MG63 (cell line): ENCODE measurements around the gene FRMD4B. TPM values are rescaled to one million over a fixed set of nuclear protein-coding genes. Genes with fewer than 3 reads are reported as not detected.

Source experiments
- DNase-seq: peaks from one replicate; pipeline ENCODE4 v3.0.0-alpha.2; 2020
- H3K27me3 ChIP-seq: fragments of 250-450 bp; sonication (Bioruptor Pico); 2 replicates; pipeline ENCODE4 v1.5.1; 2020; ENCODE audit warnings: mild to moderate bottlenecking, moderate library complexity
- H3K36me3 ChIP-seq: fragments of 250-450 bp; sonication (Bioruptor Pico); 2 replicates; pipeline ENCODE4 v1.5.1; 2020; ENCODE audit warnings: mild to moderate bottlenecking, moderate library complexity
- H3K4me3 ChIP-seq: fragments of 250-450 bp; sonication (Bioruptor Pico); 2 replicates; pipeline ENCODE4 v1.5.1; 2020; ENCODE audit warnings: mild to moderate bottlenecking, moderate library complexity
- H3K9me3 ChIP-seq: fragments of 250-450 bp; sonication (Bioruptor Pico); 2 replicates; pipeline ENCODE4 v1.5.1; 2020; ENCODE audit warnings: mild to moderate bottlenecking, moderate library complexity
- total RNA-seq: library from RNA; depleted of rRNA; stranded (reverse); fragments of >200 nt; shearing (Covaris generic); gene quantifications from 2 replicates; pipeline ENCODE4 v1.2.3, GENCODE V29; 2014; ENCODE audit warnings: low replicate concordance

The FRMD4B gene
- total RNA-seq, 1 experiment from 2014 or later, result 5.1 TPM

DNA sequence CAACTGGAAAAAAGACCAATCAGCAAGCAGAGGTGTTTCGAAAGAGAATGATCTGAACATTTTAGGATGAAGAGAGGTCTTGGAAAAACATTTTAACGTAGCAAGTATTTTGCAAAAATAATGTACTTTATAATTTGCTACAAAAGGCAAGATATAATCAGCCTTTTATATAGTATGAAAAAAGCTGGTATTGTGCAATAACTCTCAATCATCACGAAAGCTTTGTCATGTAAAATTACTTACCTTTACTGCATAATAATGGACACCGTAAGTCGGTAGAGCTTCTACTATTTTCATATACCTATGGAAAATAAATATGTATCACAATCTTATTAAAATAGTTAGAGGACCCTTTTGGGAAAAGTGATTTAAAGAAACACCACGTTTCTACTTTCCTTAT is 167.8 kb downstream of the FRMD4B start:
- Histone ChIP-seq H3K27me3 (no peaks in the 10 kb centered on the region), H3K36me3 (no peaks in the 10 kb centered on the region), H3K9me3 (no peaks in the 10 kb centered on the region), H3K4me3 (no peak overlapping the region)
- no peak for DNase-seq

DNA sequence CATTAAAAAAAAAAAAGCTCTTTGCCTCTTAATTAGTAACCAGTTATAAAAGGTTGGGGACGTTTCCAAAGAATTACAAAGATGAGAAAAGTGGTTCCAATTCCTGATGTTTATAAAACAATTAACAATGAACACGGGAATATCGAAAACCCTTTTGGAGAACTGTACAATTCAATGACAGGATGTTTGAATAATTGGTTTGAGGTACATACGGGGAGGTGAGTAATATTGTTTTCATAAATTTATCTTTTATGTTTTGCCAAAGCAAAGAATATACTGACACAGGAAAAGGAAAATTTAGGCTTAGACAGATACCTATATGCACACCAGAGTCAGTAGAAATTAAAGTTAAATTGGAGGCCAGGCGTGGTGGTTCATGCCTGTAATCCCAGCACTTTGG is 168.9 kb downstream of the FRMD4B start:
- DNase-seq, result no peak
- Histone ChIP-seq H3K4me3 (no peak overlapping the region), H3K36me3 (no peaks in the 10 kb centered on the region), H3K9me3 (no peaks in the 10 kb centered on the region), H3K27me3 (no peaks in the 10 kb centered on the region)

DNA sequence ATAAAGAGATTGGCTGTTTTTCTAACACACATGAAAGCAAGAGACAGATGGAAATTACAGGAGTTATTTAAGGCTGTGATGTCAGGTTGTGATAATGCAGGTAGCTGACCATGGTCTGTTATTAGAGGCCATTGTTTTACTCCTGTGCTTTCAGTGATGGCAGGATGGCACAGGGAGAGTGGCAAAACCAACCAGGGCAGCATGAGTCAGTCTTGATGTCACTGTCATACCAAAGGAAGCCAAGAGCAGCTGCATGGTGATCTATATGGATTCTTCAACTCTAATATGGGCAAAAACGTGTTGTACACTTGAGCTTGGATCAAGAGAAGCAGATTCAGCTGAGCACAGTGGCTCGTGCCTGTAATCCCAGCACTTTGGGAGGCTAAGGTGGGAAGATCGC is 171.6 kb downstream of the FRMD4B start:
- Histone ChIP-seq H3K9me3 (no peaks in the 10 kb centered on the region), H3K27me3 (no peaks in the 10 kb centered on the region), H3K36me3 (no peaks in the 10 kb centered on the region), H3K4me3 (no peak overlapping the region)
- DNase-seq, result no peak

DNA sequence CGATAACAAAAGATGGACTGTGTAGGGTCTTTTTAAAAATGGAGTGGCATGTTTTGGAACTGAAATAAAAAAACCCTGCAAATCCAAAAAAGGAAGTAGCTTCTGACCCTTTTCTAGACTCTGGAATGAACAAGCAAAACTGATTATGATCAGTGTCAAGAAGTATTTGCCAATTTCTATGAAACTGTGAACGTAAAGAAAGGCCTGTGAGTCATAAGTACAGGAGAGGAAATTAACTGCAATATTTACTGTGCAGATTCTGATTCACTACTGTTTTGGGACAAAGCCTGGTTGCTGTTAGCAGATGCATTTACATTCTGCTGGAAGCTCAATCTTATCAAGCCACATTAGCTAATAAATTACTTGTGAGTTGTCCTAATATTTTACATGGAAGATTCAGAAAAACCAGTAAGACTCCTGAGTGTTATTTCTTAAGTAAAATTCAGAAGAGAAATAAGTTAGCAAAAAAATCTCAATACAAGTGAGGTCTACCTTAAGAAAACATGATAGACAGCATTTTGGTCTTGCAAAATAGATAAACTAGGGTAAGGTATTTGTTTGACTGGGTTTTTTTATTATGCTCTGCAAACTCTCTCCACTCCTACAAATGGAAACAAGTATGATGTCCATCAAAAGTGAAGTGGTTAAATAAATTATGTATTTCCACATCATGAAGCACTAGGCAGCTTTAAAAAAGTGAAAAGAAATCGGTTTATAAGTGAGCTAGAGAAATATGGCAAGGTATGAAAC is 173.3 kb downstream of the FRMD4B start:
- H3K27me3 ChIP-seq, result no peaks in the 10 kb centered on the region
- no peaks in the 10 kb centered on the region for H3K9me3 ChIP-seq
- H3K4me3 ChIP-seq, result no peak overlapping the region
- no peak for DNase-seq
- no peaks in the 10 kb centered on the region for H3K36me3 ChIP-seq

- Histone ChIP-seq H3K4me3 (no peak overlapping the region), H3K36me3 (no peaks in the 10 kb centered on the region), H3K27me3 (no peaks in the 10 kb centered on the region), H3K9me3 (no peaks in the 10 kb centered on the region)
- DNase-seq, result no peak
Measured at GRCh38 chr3:69210068-69210730, 175.7 kb downstream of the FRMD4B start.

GRCh38 chr3:69209413-69209812 is 176.5 kb downstream of the FRMD4B start:
- H3K4me3 ChIP-seq, result no peak overlapping the region
- H3K9me3 ChIP-seq, result no peaks in the 10 kb centered on the region
- no peak for DNase-seq
- no peaks in the 10 kb centered on the region for H3K27me3 ChIP-seq
- no peaks in the 10 kb centered on the region for H3K36me3 ChIP-seq

GRCh38 chr3:69207031-69207430 is 178.9 kb downstream of the FRMD4B start:
- no peaks in the 10 kb centered on the region for H3K36me3 ChIP-seq
- DNase-seq, result no peak
- no peak overlapping the region for H3K4me3 ChIP-seq

GRCh38 chr3:69205385-69205784 is 180.5 kb downstream of the FRMD4B start:
- Histone ChIP-seq H3K27me3 (no peaks in the 10 kb centered on the region), H3K4me3 (no peak overlapping the region), H3K36me3 (no peaks in the 10 kb centered on the region), H3K9me3 (no peaks in the 10 kb centered on the region)
- DNase-seq, result no peak

More at GRCh38 chr3:69207031-69207430, 178.9 kb downstream of the FRMD4B start:
- Histone ChIP-seq H3K27me3 (no peaks in the 10 kb centered on the region), H3K9me3 (no peaks in the 10 kb centered on the region)

DNA sequence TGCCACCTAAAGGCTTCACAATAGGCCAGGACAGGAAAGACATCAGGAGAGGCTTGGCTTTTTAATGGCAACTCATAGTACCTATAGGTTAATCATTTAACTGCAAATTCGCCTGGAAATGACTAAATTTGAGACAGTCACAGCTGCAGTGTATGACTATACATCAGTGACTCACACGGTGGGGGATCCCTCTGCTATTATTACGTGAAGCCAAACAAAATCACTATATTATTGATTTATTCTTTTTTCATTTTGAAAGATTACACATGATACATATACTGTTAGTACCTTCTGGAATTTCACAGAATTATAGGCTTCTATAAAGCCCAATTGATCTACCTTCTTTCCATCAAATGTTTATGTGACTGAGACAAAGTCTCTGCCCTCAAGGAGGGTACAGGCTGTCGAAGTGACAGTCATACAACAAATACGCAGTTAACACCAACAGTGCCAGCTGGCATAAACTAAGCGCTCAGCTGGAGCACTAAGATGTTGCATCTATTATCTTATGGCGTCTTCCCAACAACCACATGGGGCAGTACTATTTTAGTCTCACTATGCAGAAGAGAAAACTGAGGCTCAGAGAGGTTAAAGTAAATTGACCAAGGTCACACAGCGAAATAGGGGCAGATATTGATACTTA is 181.5 kb downstream of the FRMD4B start:
- Histone ChIP-seq H3K36me3 (no peaks in the 10 kb centered on the region), H3K27me3 (no peaks in the 10 kb centered on the region), H3K4me3 (no peak overlapping the region), H3K9me3 (no peaks in the 10 kb centered on the region)
- DNase-seq, result no peak

DNA sequence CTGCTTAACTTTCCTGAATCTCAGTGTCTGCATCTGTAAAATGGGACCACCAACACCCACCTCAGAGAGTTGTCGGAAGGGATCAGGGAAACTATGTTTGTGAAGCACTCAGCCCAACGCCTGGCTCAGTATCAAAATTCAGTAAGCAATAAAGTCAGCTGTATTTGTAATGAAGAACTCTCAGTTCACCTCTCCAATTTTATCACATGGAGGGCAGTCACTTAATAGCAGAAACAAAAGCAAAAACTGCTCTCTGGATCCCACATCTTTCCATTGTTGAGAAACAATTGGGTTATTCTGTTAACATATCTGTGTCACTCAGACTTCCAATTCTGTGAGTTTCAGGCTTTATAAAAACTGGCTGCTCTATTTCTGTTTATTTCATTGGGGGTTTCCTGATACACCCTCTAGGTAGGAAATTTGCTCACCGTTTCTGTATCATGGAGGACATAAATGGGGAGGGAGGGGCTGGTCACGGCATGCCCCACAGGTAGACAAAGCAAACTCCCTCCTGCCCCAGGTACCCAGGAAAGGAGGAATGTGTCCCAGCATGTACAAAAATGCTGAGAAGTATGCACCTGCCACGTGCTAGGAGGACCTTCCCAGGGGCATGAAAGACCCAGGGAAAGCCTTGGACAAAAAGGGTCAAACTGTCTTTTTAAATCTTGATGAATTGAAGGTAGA is 182.1 kb downstream of the FRMD4B start:
- no peak overlapping the region for H3K4me3 ChIP-seq
- H3K36me3 ChIP-seq, result no peaks in the 10 kb centered on the region
- DNase-seq, result no peak
- no peaks in the 10 kb centered on the region for H3K27me3 ChIP-seq
- H3K9me3 ChIP-seq, result no peaks in the 10 kb centered on the region

- no peak for DNase-seq
- Histone ChIP-seq H3K4me3 (no peak overlapping the region), H3K9me3 (no peaks in the 10 kb centered on the region), H3K36me3 (no peaks in the 10 kb centered on the region), H3K27me3 (no peaks in the 10 kb centered on the region)
Measured at GRCh38 chr3:69201658-69202057, 184.2 kb downstream of the FRMD4B start.

GRCh38 chr3:69200384-69201068 is 185.4 kb downstream of the FRMD4B start:
- H3K27me3 ChIP-seq, result no peaks in the 10 kb centered on the region
- H3K9me3 ChIP-seq, result no peaks in the 10 kb centered on the region
- H3K36me3 ChIP-seq, result no peaks in the 10 kb centered on the region
- no peak for DNase-seq
- H3K4me3 ChIP-seq, result no peak overlapping the region

- no peak for DNase-seq
- H3K9me3 ChIP-seq, result no peaks in the 10 kb centered on the region
- no peaks in the 10 kb centered on the region for H3K36me3 ChIP-seq
- no peak overlapping the region for H3K4me3 ChIP-seq
- no peaks in the 10 kb centered on the region for H3K27me3 ChIP-seq
Measured at GRCh38 chr3:69199942-69200341, 185.9 kb downstream of the FRMD4B start.

GRCh38 chr3:69197922-69198530 is 187.9 kb downstream of the FRMD4B start:
- no peaks in the 10 kb centered on the region for H3K9me3 ChIP-seq
- H3K4me3 ChIP-seq, result no peak overlapping the region
- no peaks in the 10 kb centered on the region for H3K36me3 ChIP-seq
- no peaks in the 10 kb centered on the region for H3K27me3 ChIP-seq
- DNase-seq, result no peak

- Histone ChIP-seq H3K27me3 (no peaks in the 10 kb centered on the region), H3K9me3 (no peaks in the 10 kb centered on the region), H3K36me3 (no peaks in the 10 kb centered on the region), H3K4me3 (no peak overlapping the region)
- no peak for DNase-seq
Measured at GRCh38 chr3:69197455-69197854, 188.4 kb downstream of the FRMD4B start.

DNA sequence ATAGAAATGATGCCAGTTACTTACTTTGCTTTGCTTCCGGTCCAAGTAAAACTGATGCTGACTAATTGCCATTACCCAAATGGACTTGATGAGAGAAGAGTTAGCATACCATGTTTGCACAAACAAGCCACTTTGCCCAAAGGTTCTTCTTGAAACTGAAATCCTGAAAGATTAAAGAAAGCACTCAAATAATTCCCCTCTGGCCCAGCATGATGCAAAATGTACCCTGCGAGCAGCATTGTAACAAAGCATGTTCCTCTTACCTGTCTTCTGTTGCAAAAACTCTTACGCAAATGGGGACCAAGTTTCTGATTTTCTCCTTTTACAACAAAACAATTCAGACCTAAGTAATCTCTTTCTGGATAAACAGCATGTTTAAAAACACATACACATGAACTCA is 189.0 kb downstream of the FRMD4B start:
- no peaks in the 10 kb centered on the region for H3K9me3 ChIP-seq
- H3K27me3 ChIP-seq, result no peaks in the 10 kb centered on the region
- no peak for DNase-seq
- H3K4me3 ChIP-seq, result no peak overlapping the region
- no peaks in the 10 kb centered on the region for H3K36me3 ChIP-seq
